Measurements from ENCODE around the gene UBN1.

The UBN1 gene

DNA sequence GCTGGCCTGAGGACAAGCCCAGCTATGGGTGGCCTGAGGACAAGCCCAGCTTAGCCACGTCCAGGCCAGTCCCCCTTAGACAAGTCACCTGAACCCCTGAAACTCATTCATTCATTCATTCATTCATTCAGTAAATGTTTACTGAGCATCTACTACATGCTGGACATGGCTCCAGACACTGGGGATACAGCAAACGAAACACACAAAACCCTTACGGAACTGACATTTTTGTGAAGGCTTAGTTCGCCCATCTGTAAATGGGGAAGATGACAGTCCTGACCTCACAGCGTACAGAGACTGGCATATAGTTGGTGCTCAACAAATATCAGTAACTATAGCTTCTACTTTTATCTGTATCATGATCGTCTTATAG is 52.2 kb downstream of the UBN1 start:
- no peak overlapping the region for H3K4me2 ChIP-seq (ENCODE audit: low read length)
- no peaks in the 10 kb centered on the region for H3K79me2 ChIP-seq (ENCODE audit: control insufficient read depth, insufficient read depth, low read length)
- no peak overlapping the region for H2AK5ac ChIP-seq (ENCODE audit: low read length)
- H3K56ac ChIP-seq (ENCODE audit: low read length): no peak overlapping the region
- H4K5ac ChIP-seq (ENCODE audit: low read length): no peak overlapping the region
- no peak overlapping the region for H3K9ac ChIP-seq (ENCODE audit: low read length)
- no peaks in the 10 kb centered on the region for H3K4me1 ChIP-seq (ENCODE audit: control insufficient read depth, low read depth, low read length)
- WGBS (ENCODE audit: extremely low coverage, insufficient coverage, low lambda C conversion rate): no CpG with 5 or more reads among the region's 6 CpGs
- no peaks in the 10 kb centered on the region for H3K27me3 ChIP-seq (ENCODE audit: insufficient read depth, low read length, poor library complexity)
- no peak for DNase-seq
- no peak overlapping the region for H2BK15ac ChIP-seq (replicated peaks; ENCODE audit: low read depth)
- H3K79me1 ChIP-seq (ENCODE audit: low read length): no peaks in the 10 kb centered on the region
- H3K36me3 ChIP-seq (ENCODE audit: control insufficient read depth, insufficient read depth, low read length): no peaks in the 10 kb centered on the region
- H2BK5ac ChIP-seq (ENCODE audit: low read length): no peak overlapping the region
- no peak overlapping the region for H3K23ac ChIP-seq (ENCODE audit: low read length)
- no peak overlapping the region for H3K4me3 ChIP-seq (ENCODE audit: low read length)
- no peak overlapping the region for H4K8ac ChIP-seq (ENCODE audit: low read depth, low read length)
- H3K18ac ChIP-seq (ENCODE audit: low read length): no peak overlapping the region
- no peak overlapping the region for H2BK120ac ChIP-seq (ENCODE audit: low read depth, low read length)
- no peak overlapping the region for H3K27ac ChIP-seq (ENCODE audit: low read depth, low read length)
- H3K4ac ChIP-seq (ENCODE audit: low read depth, low read length): no peak overlapping the region

DNA sequence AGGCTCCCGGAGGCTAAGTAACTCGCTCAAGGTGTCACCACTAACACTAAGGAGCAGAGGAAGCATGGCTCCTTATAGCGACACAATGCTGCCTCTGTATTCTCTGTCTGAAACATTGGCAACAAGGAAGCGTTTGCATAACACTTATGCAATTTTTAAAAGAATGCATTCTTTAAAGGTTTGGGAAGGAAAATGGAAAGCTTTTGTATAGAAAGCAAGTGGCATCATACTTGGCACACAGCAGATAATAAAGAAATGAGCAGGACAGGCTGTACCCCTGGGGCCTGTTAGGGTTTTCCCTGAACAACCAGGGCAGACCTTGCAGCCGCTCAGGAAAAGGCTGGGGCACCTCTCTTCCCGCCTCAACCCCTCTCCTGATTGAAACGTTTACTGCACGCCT is 52.8 kb downstream of the UBN1 start:
- Histone ChIP-seq H3K56ac (ENCODE audit: low read length) (no peak overlapping the region), H3K23ac (ENCODE audit: low read length) (no peak overlapping the region), H3K18ac (ENCODE audit: low read length) (no peak overlapping the region), H2AK5ac (ENCODE audit: low read length) (no peak overlapping the region), H3K27ac (ENCODE audit: low read depth, low read length) (no peak overlapping the region), H2BK120ac (ENCODE audit: low read depth, low read length) (no peak overlapping the region), H3K4me2 (ENCODE audit: low read length) (no peak overlapping the region), H3K4ac (ENCODE audit: low read depth, low read length) (no peak overlapping the region), H3K9ac (ENCODE audit: low read length) (no peak overlapping the region), H3K79me1 (ENCODE audit: low read length) (no peaks in the 10 kb centered on the region), H3K79me2 (ENCODE audit: control insufficient read depth, insufficient read depth, low read length) (no peaks in the 10 kb centered on the region), H3K4me3 (ENCODE audit: low read length) (no peak overlapping the region), H4K8ac (ENCODE audit: low read depth, low read length) (no peak overlapping the region), H4K5ac (ENCODE audit: low read length) (no peak overlapping the region), H3K36me3 (ENCODE audit: control insufficient read depth, insufficient read depth, low read length) (no peaks in the 10 kb centered on the region), H3K27me3 (ENCODE audit: insufficient read depth, low read length, poor library complexity) (no peaks in the 10 kb centered on the region), H2BK5ac (ENCODE audit: low read length) (no peak overlapping the region), H2BK15ac (replicated peaks; ENCODE audit: low read depth) (no peak overlapping the region), H3K4me1 (ENCODE audit: control insufficient read depth, low read depth, low read length) (no peaks in the 10 kb centered on the region)
- WGBS (ENCODE audit: extremely low coverage, insufficient coverage, low lambda C conversion rate): no CpG with 5 or more reads among the region's 8 CpGs
- no peak for DNase-seq

- no peak overlapping the region for H2BK5ac ChIP-seq (ENCODE audit: low read length)
- H3K4ac ChIP-seq (ENCODE audit: low read depth, low read length): no peak overlapping the region
- H3K56ac ChIP-seq (ENCODE audit: low read length): no peak overlapping the region
- no peak overlapping the region for H3K23ac ChIP-seq (ENCODE audit: low read length)
- no peaks in the 10 kb centered on the region for H3K79me1 ChIP-seq (ENCODE audit: low read length)
- no peak overlapping the region for H2BK15ac ChIP-seq (replicated peaks; ENCODE audit: low read depth)
- H3K9ac ChIP-seq (ENCODE audit: low read length): no peak overlapping the region
- H3K4me3 ChIP-seq (ENCODE audit: low read length): no peak overlapping the region
- H4K5ac ChIP-seq (ENCODE audit: low read length): no peak overlapping the region
- no CpG with 5 or more reads among the region's 11 CpGs for WGBS (ENCODE audit: extremely low coverage, insufficient coverage, low lambda C conversion rate)
- no peak overlapping the region for H4K8ac ChIP-seq (ENCODE audit: low read depth, low read length)
- no peaks in the 10 kb centered on the region for H3K27me3 ChIP-seq (ENCODE audit: insufficient read depth, low read length, poor library complexity)
- no peak overlapping the region for H2AK5ac ChIP-seq (ENCODE audit: low read length)
- no peak overlapping the region for H2BK120ac ChIP-seq (ENCODE audit: low read depth, low read length)
- H3K27ac ChIP-seq (ENCODE audit: low read depth, low read length): no peak overlapping the region
- H3K18ac ChIP-seq (ENCODE audit: low read length): no peak overlapping the region
- H3K36me3 ChIP-seq (ENCODE audit: control insufficient read depth, insufficient read depth, low read length): no peaks in the 10 kb centered on the region
- DNase-seq: no peak
- H3K4me1 ChIP-seq (ENCODE audit: control insufficient read depth, low read depth, low read length): no peaks in the 10 kb centered on the region
- H3K79me2 ChIP-seq (ENCODE audit: control insufficient read depth, insufficient read depth, low read length): no peaks in the 10 kb centered on the region
- no peak overlapping the region for H3K4me2 ChIP-seq (ENCODE audit: low read length)
Observed at GRCh38 chr16:4900750-4901149, 53.5 kb downstream of the UBN1 start.

DNA sequence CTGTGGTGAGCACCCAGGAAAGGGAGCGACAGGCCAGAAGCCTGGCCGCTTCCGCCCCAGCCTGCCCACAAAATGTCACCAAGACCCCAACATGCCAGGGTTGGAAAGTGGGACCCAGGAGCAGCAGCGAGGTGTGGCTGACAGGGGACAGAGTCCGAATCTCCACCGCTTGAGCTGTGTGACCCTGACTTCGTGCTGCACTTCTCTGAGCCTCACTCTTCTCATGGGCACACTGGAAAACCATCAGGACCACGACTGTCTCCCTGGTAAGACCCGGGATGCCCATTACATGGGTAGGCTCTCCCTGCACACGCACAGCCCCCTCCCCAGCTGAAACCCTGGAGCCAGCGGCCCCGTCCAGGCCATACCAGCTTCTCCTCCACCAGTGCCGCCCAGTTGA is 54.8 kb downstream of the UBN1 start:
- Histone ChIP-seq H3K4me2 (ENCODE audit: low read length) (no peak overlapping the region), H2AK5ac (ENCODE audit: low read length) (no peak overlapping the region), H2BK15ac (replicated peaks; ENCODE audit: low read depth) (no peak overlapping the region), H3K9ac (ENCODE audit: low read length) (no peak overlapping the region), H3K27me3 (ENCODE audit: insufficient read depth, low read length, poor library complexity) (no peaks in the 10 kb centered on the region), H3K4me3 (ENCODE audit: low read length) (no peak overlapping the region), H3K18ac (ENCODE audit: low read length) (no peak overlapping the region), H3K4ac (ENCODE audit: low read depth, low read length) (no peak overlapping the region), H3K23ac (ENCODE audit: low read length) (no peak overlapping the region), H3K27ac (ENCODE audit: low read depth, low read length) (no peak overlapping the region), H3K79me2 (ENCODE audit: control insufficient read depth, insufficient read depth, low read length) (no peaks in the 10 kb centered on the region), H3K56ac (ENCODE audit: low read length) (no peak overlapping the region), H4K8ac (ENCODE audit: low read depth, low read length) (no peak overlapping the region), H3K79me1 (ENCODE audit: low read length) (no peaks in the 10 kb centered on the region), H2BK120ac (ENCODE audit: low read depth, low read length) (no peak overlapping the region), H3K36me3 (ENCODE audit: control insufficient read depth, insufficient read depth, low read length) (no peaks in the 10 kb centered on the region), H4K5ac (ENCODE audit: low read length) (no peak overlapping the region), H2BK5ac (ENCODE audit: low read length) (no peak overlapping the region), H3K4me1 (ENCODE audit: control insufficient read depth, low read depth, low read length) (no peaks in the 10 kb centered on the region)
- DNase-seq: no peak
- WGBS (ENCODE audit: extremely low coverage, insufficient coverage, low lambda C conversion rate): no CpG with 5 or more reads among the region's 13 CpGs

- no peak overlapping the region for H3K27ac ChIP-seq (ENCODE audit: low read depth, low read length)
- H3K56ac ChIP-seq (ENCODE audit: low read length): no peak overlapping the region
- no peak overlapping the region for H2AK5ac ChIP-seq (ENCODE audit: low read length)
- no peak overlapping the region for H3K9ac ChIP-seq (ENCODE audit: low read length)
- H3K79me1 ChIP-seq (ENCODE audit: low read length): no peaks in the 10 kb centered on the region
- H3K23ac ChIP-seq (ENCODE audit: low read length): no peak overlapping the region
- no peak overlapping the region for H3K4me3 ChIP-seq (ENCODE audit: low read length)
- H3K4me2 ChIP-seq (ENCODE audit: low read length): no peak overlapping the region
- no peak overlapping the region for H4K8ac ChIP-seq (ENCODE audit: low read depth, low read length)
- DNase-seq: no peak
- no peak overlapping the region for H4K5ac ChIP-seq (ENCODE audit: low read length)
- no peak overlapping the region for H3K4ac ChIP-seq (ENCODE audit: low read depth, low read length)
- no peak overlapping the region for H2BK5ac ChIP-seq (ENCODE audit: low read length)
- H3K27me3 ChIP-seq (ENCODE audit: insufficient read depth, low read length, poor library complexity): no peaks in the 10 kb centered on the region
- H3K79me2 ChIP-seq (ENCODE audit: control insufficient read depth, insufficient read depth, low read length): no peaks in the 10 kb centered on the region
- H2BK120ac ChIP-seq (ENCODE audit: low read depth, low read length): no peak overlapping the region
- H3K36me3 ChIP-seq (ENCODE audit: control insufficient read depth, insufficient read depth, low read length): no peaks in the 10 kb centered on the region
- no peak overlapping the region for H3K18ac ChIP-seq (ENCODE audit: low read length)
- no peaks in the 10 kb centered on the region for H3K4me1 ChIP-seq (ENCODE audit: control insufficient read depth, low read depth, low read length)
- no peak overlapping the region for H2BK15ac ChIP-seq (replicated peaks; ENCODE audit: low read depth)
- no CpG with 5 or more reads among the region's 16 CpGs for WGBS (ENCODE audit: extremely low coverage, insufficient coverage, low lambda C conversion rate)
Observed at GRCh38 chr16:4904108-4904941, 57.0 kb downstream of the UBN1 start.
